ENCODE measurements around the gene ZNF232.
"Not testable (repeated sequence)": the region's sequence is repeated elsewhere in the genome, so short reads cannot be mapped to it uniquely, and the experiment has no call there.

Gene ZNF232

DNA sequence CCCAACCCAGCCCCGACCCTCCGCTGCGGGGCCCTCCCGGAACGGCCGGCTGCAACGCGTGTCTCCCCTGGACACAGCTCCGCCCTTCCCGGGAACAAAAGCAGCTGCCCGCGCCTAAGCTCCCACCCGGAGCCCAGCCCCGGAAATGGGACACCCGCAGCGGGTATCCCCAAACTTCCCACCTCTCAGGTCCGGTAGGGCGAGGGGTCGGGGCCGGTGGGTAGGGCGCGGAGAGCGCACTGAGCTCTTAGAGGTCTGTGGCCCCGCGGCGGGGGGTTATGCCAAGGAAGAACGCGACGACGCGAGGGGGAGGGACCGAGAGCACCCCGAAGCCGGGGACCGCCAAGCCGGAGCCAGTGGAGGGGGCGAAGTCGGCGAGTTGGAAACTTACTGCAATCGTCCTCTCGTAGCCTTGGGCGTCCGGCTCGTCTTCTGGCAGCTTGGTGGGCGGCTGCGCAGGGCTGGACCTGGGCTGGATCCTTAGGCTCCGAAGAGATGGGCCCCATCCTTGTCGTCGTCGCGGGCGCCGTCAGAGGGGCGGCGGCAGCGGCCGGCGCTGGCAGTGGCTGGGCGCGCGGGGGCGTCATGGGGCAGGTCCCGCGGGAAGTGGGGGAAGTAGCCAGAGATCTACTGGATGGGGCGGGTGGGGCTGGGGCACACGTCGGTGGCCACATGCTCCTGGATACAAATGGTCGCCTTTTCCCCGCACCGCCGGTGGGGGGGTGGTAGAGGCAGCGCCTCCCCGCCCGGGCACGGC is 11.1 kb upstream of the ZNF232 start:
- no peak for DNase-seq (ENCODE audit: low spot score)
- TF ChIP-seq, protein P1, sequence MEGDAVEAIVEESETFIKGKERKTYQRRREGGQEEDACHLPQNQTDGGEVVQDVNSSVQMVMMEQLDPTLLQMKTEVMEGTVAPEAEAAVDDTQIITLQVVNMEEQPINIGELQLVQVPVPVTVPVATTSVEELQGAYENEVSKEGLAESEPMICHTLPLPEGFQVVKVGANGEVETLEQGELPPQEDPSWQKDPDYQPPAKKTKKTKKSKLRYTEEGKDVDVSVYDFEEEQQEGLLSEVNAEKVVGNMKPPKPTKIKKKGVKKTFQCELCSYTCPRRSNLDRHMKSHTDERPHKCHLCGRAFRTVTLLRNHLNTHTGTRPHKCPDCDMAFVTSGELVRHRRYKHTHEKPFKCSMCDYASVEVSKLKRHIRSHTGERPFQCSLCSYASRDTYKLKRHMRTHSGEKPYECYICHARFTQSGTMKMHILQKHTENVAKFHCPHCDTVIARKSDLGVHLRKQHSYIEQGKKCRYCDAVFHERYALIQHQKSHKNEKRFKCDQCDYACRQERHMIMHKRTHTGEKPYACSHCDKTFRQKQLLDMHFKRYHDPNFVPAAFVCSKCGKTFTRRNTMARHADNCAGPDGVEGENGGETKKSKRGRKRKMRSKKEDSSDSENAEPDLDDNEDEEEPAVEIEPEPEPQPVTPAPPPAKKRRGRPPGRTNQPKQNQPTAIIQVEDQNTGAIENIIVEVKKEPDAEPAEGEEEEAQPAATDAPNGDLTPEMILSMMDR (IDR thresholded peaks at IDR 0.05; ENCODE audit: borderline replicate concordance, control extremely low read depth, extremely low read depth, insufficient read depth, missing control alignments) = no peak
- in situ Hi-C loops (cut with MboI; ENCODE audit: low sequenced_read_pairs, unreplicated experiment) = no loop called here

DNA sequence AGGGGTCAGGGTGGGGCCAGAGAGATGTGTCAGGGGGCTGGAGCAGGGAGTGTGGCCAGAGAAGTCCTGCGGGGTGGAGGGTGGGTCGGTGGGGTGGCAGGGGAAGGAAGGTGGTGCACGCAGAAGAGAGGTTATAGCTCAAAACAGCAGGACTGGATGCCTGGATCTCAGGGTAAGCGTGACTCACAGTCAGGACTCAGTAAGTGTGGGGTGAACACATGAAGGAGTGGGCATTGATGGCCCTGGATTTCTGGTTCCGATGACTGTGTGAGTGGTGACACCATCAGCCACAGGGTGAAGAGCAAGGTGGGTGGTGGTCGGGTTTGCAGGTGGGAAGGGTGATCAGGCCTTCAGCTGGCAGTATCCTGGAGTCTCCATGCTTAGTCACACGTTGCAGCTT is 10.4 kb upstream of the ZNF232 start:
- in situ Hi-C loops (cut with MboI; ENCODE audit: low sequenced_read_pairs, unreplicated experiment); DNase-seq (ENCODE audit: low spot score): not testable (repeated sequence)

DNA sequence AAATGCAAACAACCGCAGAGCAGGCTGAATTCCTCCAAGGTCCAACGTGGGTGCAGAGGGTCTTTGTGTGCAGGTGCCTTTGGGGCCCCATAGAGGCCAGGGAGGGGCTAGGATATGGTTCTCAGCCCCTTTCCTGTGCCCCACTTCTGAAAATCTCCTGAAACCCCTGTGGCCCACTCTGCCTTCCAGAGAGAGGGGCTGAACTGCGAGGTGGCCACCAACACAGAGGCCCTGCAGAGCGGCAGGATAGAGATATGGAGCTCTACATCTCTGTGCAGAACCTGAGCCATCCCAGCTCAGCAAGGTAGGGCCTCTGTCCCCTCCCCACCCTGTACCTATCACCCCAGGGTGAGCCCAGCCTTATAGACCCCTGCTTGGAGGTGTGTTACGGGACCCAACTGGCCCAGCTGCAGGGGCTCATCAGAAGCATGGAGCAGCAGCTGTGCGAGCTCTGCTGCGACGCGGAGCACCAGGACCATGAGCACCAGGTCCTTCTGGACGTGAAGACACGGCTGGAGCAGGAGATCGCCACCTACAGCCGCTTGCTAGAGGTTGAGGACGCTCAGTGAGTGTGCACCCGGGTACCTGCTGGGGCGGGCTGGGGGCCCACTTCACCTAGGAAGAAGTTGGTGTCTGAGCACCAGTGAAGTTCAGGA is 9.6 kb upstream of the ZNF232 start:
- in situ Hi-C loops (cut with MboI; ENCODE audit: low sequenced_read_pairs, unreplicated experiment) = no loop called here
- DNase-seq (ENCODE audit: low spot score) = no peak
- TF ChIP-seq, protein P1 (IDR thresholded peaks at IDR 0.05; ENCODE audit: borderline replicate concordance, control extremely low read depth, extremely low read depth, insufficient read depth, missing control alignments) = no peak

DNA sequence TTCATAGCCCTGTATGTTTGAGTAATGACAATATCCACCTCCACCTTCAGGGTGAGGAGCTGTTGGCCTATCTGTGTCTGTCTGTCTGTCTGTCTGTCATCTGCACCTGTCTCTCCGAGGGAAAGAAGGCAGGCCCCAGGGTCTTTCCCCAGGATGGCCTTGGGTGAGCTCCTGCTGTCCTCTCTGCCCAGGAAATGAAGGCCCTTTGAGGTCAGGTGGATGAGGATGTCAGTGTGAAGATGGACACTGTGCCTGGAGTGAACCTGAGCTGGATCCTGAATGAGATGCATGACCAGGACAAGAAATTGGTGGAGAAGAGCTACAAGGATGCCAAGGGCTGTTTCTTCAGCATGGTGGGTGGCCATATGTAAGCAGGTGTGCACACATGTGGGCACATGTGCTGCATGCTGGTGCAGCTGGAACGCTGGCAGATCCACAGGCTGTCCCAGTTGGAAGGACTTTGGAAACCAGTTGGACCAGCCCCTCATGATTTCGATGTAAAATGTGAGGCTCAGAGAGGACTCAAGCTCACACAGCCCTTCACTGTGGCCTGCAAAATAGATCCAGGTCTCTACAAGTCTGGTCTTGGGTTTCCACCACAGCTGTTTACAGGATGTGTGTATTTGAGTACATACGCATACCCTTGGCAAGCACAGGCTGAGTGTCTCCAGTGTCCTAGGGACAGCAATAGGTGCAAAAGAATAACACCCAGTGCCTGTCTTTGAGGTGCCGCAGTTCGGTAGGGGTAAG is 8.9 kb upstream of the ZNF232 start:
- DNase-seq (ENCODE audit: low spot score); in situ Hi-C loops (cut with MboI; ENCODE audit: low sequenced_read_pairs, unreplicated experiment): not testable (repeated sequence)

DNA sequence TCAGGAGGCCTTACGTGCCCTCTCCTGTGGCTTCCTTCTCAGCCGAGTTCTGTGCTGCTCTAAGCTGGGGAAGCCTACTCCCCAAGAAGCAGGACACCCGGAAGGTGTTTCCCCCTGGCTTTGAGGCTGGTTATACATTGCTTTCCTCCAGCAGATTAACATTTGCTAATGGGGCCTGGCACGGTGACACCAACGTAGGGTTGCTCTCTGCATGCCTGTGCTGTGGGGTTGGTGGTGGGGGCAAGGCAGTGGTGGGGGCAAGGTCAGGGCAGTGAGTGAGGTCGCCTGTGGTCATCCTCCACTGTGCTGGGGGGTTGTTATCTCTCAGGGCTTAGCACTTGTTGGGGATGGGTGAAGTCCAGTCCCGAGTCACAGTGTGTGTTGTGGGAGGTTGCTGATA is 8.4 kb upstream of the ZNF232 start:
- in situ Hi-C loops (cut with MboI; ENCODE audit: low sequenced_read_pairs, unreplicated experiment) = no loop called here
- TF ChIP-seq, protein P1 (IDR thresholded peaks at IDR 0.05; ENCODE audit: borderline replicate concordance, control extremely low read depth, extremely low read depth, insufficient read depth, missing control alignments) = no peak
- DNase-seq (ENCODE audit: low spot score) = no peak

DNA sequence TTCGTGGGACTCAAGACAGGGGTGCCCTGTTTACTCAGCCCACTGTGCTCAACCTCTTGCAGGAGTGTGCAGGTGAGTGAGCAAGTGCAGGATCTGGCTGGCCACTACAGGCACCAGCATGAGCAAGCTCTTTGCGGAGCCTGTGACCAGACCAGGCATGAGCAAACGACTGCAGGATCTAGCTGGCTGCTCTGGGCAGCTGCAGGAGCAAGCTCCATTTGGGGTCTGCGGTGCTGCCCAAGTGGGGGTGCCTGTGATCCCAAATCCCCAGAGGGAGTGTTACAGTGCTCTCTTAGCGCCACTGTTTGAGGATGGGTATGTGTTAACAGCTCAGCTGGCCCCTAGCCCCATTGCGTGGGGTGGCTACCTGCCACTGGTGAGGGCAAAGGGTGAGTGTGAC is 6.5 kb upstream of the ZNF232 start:
- DNase-seq (ENCODE audit: low spot score) = no peak
- TF ChIP-seq, protein P1 (IDR thresholded peaks at IDR 0.05; ENCODE audit: borderline replicate concordance, control extremely low read depth, extremely low read depth, insufficient read depth, missing control alignments) = no peak
- in situ Hi-C loops (cut with MboI; ENCODE audit: low sequenced_read_pairs, unreplicated experiment) = no loop called here

DNA sequence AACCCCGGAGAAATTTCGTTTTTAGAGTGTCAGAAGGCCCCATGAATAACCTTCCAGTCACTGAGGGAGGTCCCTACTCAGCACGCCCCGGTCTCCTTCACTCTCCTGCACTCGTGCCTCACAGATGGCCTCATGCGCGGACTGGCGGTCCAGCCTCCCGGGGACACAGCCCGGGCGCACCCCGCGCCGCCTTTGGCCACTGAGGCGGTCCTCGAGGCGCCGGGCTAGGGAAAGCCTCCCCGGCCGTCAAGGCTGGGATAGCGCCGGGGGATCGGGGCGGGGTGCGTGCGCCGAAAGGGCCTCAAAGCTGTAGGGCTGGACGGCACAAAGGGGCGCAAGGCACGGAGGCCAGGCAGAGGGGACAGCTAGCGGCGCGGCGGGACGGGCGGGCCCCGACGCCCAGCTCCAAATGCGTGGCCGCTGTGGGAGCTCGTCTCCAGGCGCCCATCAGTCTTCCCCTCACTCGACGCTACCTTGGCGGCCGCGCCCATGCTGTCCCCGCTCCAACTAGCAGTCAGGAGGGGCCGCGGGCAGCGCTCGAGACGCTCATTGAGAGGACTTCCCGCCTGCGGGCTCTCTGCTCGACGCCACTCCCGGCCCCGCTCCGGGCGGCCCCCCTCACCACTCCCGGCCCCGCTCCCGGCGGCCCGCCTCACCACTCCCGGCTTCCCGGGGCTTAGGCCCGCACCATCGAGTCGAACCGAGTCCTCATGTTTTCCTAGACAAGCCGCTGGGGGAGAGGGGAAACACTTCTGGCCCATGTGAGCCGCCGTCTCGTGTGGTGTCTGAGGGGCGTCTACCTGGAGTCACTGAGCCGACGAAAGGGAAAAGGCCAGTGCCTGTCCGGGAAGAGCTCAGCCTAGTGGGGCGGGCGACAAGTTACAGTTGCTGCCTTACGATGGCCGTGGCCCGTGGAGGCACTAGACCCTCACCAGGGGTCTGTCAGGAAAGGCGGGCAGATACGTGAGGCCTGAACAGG is 4.3 kb upstream of the ZNF232 start, which contains the start of gene USP6:
Gene USP6 (plus strand): TSS at position 360 of the 979 bp plus-strand sequence. CDS start 14,336 bp downstream, outside the sequence.
- TF ChIP-seq, protein P1 (IDR thresholded peaks at IDR 0.05; ENCODE audit: borderline replicate concordance, control extremely low read depth, extremely low read depth, insufficient read depth, missing control alignments) = no peak
- in situ Hi-C loops (cut with MboI; ENCODE audit: low sequenced_read_pairs, unreplicated experiment) = no loop called here
- DNase-seq (ENCODE audit: low spot score) = no peak
